WTC11 (cell line): ENCODE measurements around the gene KISS1R. TPM values are rescaled to one million over a fixed set of nuclear protein-coding genes. Genes with fewer than 3 reads are reported as not detected.

Experiments
- ATAC-seq: fragments of 200-7000 bp; cut with Tn5 transposase; 2 replicates; pipeline ENCODE4 v1.10.0; 2021; ENCODE audit warnings: mild to moderate bottlenecking, moderate library complexity
- CTCF ChIA-PET: fragments of 300-600 bp; sonication (Branson Sonifier 250); formaldehyde crosslinking; loops from one replicate; lab custom pipeline; 2021; ENCODE audit warnings: antibody characterized with exemption; lab: Charles Lee
- POLR2A ChIA-PET: fragments of 350-600 bp; sonication (Branson Sonifier 250); formaldehyde crosslinking; loops from one replicate; lab custom pipeline; 2021; ENCODE audit warnings: antibody characterized with exemption; lab: Charles Lee
- DNase-seq: peaks from one replicate; pipeline ENCODE4 v3.0.0; 2021; ENCODE audit warnings: low spot score
- H3K27ac Mint-ChIP-seq: 2 replicates; pipeline ENCODE4 v1.8.0; 2021; ENCODE audit warnings: mixed read lengths
- H3K27me3 Mint-ChIP-seq: 2 replicates; pipeline ENCODE4 v1.8.0; 2021; ENCODE audit warnings: low read depth, mild to moderate bottlenecking, moderate library complexity, mixed read lengths
- H3K36me3 Mint-ChIP-seq: 2 replicates; pipeline ENCODE4 v1.8.0; 2021; ENCODE audit warnings: mixed read lengths
- H3K4me1 Mint-ChIP-seq: 2 replicates; pipeline ENCODE4 v1.8.0; 2022; ENCODE audit warnings: mixed read lengths
- H3K4me3 Mint-ChIP-seq: 2 replicates; pipeline ENCODE4 v1.8.0; 2021; ENCODE audit warnings: mild to moderate bottlenecking, moderate library complexity, mixed read lengths
- H3K9me3 Mint-ChIP-seq: 2 replicates; pipeline ENCODE4 v1.8.0; 2021; ENCODE audit warnings: mixed read lengths
- EMX1 ChIP-seq: fragments of 250-450 bp; sonication (Bioruptor Pico); IDR thresholded peaks from 2 replicates; pipeline ENCODE4 v1.8.0; 2021; ENCODE audit warnings: mild to moderate bottlenecking
- FOXK1 ChIP-seq: sonication (generic); formaldehyde crosslinking; IDR thresholded peaks from 2 replicates; pipeline ENCODE4 v1.8.0; 2022; ENCODE audit warnings: mild to moderate bottlenecking, moderate library complexity, missing genetic modification reagents
- GTF2I ChIP-seq: fragments of 250-450 bp; sonication (Bioruptor Pico); conservative IDR thresholded peaks from 2 replicates; pipeline ENCODE4 v1.4.0; 2021; ENCODE audit warnings: mild to moderate bottlenecking
- ZNF423 ChIP-seq: fragments of 250-450 bp; sonication (Bioruptor Pico); IDR thresholded peaks from 2 replicates; pipeline ENCODE4 v2.1.2; 2022; ENCODE audit warnings: mild to moderate bottlenecking, moderate library complexity
- total RNA-seq: library from RNA; stranded (reverse); gene quantifications from 3 replicates; pipeline ENCODE4 v1.2.3, GENCODE V29; 2021
- TF ChIP-seq, protein P1 (sequence below): fragments of 200-600 bp; IDR thresholded peaks from 2 replicates; pipeline ENCODE4 v1.8.0; 2022; ENCODE audit warnings: antibody characterized with exemption
- TF ChIP-seq, protein P2 (sequence below): sonication (generic); formaldehyde crosslinking; IDR thresholded peaks from 2 replicates; pipeline ENCODE4 v1.8.0; 2022; ENCODE audit warnings: mild to moderate bottlenecking, missing genetic modification reagents
- TF ChIP-seq, protein P3 (sequence below): sonication (generic); formaldehyde crosslinking; IDR thresholded peaks from 2 replicates; pipeline ENCODE4 v1.8.1; 2022; ENCODE audit warnings: low read depth, missing genetic modification reagents, borderline replicate concordance
- TF ChIP-seq, protein P4 (sequence below): fragments of 250-450 bp; sonication (Bioruptor Pico); conservative IDR thresholded peaks from 2 replicates; pipeline ENCODE4 v1.9.0; 2021; ENCODE audit warnings: mild to moderate bottlenecking
- TF ChIP-seq, protein P5 (sequence below): fragments of 250-450 bp; sonication (Bioruptor Pico); IDR thresholded peaks from 2 replicates; pipeline ENCODE4 v1.9.0; 2021; ENCODE audit warnings: mild to moderate bottlenecking

The KISS1R gene
- total RNA-seq, 1 experiment from 2014 or later = 2.9 TPM

DNA sequence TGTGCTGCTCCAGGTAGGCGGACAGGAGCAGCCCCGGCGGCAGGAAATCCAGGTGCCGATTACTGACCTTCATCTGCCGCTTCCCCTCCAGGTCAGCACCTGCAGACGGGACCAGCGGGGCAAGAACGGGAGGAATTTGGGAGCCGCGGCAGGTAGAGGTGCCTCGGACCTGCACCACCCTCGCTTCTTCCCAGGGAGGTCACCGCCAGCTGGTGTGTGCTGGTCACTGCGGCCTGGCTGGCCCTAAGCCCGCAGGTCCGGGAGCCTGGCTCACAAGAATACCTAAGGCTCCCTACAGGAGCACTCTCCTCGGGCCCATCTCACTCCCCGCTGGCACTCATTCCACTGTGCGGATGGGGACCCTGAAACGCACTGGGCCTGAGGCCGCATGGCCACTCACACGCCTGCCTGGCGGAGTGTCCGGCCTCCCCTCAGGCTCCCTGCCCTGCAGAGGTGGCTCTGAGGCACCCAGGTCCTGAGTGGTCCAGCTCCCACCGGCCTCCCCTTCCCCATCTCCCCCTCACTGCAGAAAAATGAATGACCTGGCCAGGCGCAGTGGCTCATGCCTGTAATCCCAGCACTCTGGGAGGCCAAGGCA is 19.6 kb upstream of the KISS1R start:
- ATAC-seq = peak; percentile 20
- no peak overlapping the region for H3K4me3 Mint-ChIP-seq
- DNase-seq = peak; percentile 66
- H3K27me3 Mint-ChIP-seq = peaks cover 3% of the 10 kb centered on the region; the same call in 1 of the 2 replicates
- TF ChIP-seq, protein P1, sequence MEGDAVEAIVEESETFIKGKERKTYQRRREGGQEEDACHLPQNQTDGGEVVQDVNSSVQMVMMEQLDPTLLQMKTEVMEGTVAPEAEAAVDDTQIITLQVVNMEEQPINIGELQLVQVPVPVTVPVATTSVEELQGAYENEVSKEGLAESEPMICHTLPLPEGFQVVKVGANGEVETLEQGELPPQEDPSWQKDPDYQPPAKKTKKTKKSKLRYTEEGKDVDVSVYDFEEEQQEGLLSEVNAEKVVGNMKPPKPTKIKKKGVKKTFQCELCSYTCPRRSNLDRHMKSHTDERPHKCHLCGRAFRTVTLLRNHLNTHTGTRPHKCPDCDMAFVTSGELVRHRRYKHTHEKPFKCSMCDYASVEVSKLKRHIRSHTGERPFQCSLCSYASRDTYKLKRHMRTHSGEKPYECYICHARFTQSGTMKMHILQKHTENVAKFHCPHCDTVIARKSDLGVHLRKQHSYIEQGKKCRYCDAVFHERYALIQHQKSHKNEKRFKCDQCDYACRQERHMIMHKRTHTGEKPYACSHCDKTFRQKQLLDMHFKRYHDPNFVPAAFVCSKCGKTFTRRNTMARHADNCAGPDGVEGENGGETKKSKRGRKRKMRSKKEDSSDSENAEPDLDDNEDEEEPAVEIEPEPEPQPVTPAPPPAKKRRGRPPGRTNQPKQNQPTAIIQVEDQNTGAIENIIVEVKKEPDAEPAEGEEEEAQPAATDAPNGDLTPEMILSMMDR = peak; percentile 23; the same call in 1 of the 2 replicates
- TF ChIP-seq EMX1 = no peak
- 0 out of 2 replicates have a peak, but pooled peaks cover 3% of the 10 kb centered on the region for H3K36me3 Mint-ChIP-seq
- ChIA-PET POLR2A (no interaction called here), CTCF (interaction anchor here (1.2 to 1.4 kb wide), 2 partner anchors 20 to 25 kb away, joined by 3 to 7 read pairs; no protein-coding TSS in a partner anchor)
- H3K4me1 Mint-ChIP-seq = no peaks in the 10 kb centered on the region; the same call in 1 of the 2 replicates
- no peaks in the 10 kb centered on the region for H3K9me3 Mint-ChIP-seq
- H3K27ac Mint-ChIP-seq = no peak overlapping the region

DNA sequence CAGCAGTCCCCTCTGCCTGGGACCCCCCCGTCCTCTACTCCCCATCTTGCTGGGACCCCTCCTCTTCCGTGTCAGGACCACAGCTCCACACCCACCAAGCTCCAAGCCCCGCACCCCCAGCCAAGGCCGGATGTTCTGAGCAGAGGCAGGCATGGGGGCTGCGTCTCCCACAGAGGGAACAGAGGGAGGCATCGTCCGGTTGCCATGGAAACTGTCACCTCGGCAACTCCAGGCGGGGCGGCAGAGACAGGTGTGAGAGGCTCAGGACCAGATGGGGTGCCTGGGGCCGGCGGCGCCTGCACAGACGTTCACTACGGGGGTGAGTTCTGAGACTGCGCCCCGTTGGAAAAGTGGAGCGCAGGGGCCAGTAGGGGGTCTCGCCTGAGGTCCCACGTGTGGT is 18.5 kb upstream of the KISS1R start:
- DNase-seq (peak; percentile 71), ATAC-seq (peak; percentile 7; the same call in 1 of the 2 replicates)
- H3K27me3 Mint-ChIP-seq = no peaks in the 10 kb centered on the region
- 0 out of 2 replicates have a peak, but pooled peaks cover 3% of the 10 kb centered on the region for H3K36me3 Mint-ChIP-seq
- no peaks in the 10 kb centered on the region; the same call in 1 of the 2 replicates for H3K4me1 Mint-ChIP-seq
- TF ChIP-seq, protein P2, sequence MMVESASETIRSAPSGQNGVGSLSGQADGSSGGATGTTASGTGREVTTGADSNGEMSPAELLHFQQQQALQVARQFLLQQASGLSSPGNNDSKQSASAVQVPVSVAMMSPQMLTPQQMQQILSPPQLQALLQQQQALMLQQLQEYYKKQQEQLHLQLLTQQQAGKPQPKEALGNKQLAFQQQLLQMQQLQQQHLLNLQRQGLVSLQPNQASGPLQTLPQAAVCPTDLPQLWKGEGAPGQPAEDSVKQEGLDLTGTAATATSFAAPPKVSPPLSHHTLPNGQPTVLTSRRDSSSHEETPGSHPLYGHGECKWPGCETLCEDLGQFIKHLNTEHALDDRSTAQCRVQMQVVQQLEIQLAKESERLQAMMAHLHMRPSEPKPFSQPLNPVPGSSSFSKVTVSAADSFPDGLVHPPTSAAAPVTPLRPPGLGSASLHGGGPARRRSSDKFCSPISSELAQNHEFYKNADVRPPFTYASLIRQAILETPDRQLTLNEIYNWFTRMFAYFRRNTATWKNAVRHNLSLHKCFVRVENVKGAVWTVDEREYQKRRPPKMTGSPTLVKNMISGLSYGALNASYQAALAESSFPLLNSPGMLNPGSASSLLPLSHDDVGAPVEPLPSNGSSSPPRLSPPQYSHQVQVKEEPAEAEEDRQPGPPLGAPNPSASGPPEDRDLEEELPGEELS (CRISPR knock-in tag) = no peak
- ChIA-PET POLR2A (interaction anchor here (0.7 kb wide), 1 partner anchor 27 kb away, joined by 4 read pairs; no protein-coding TSS in a partner anchor), CTCF (interaction anchor here (0.6 kb wide), 1 partner anchor 190 kb away, joined by 5 read pairs; the partner anchor contains the start of gene PALM)
- no peaks in the 10 kb centered on the region for H3K9me3 Mint-ChIP-seq
- no peak overlapping the region for H3K4me3 Mint-ChIP-seq
- H3K27ac Mint-ChIP-seq = no peak overlapping the region

DNA sequence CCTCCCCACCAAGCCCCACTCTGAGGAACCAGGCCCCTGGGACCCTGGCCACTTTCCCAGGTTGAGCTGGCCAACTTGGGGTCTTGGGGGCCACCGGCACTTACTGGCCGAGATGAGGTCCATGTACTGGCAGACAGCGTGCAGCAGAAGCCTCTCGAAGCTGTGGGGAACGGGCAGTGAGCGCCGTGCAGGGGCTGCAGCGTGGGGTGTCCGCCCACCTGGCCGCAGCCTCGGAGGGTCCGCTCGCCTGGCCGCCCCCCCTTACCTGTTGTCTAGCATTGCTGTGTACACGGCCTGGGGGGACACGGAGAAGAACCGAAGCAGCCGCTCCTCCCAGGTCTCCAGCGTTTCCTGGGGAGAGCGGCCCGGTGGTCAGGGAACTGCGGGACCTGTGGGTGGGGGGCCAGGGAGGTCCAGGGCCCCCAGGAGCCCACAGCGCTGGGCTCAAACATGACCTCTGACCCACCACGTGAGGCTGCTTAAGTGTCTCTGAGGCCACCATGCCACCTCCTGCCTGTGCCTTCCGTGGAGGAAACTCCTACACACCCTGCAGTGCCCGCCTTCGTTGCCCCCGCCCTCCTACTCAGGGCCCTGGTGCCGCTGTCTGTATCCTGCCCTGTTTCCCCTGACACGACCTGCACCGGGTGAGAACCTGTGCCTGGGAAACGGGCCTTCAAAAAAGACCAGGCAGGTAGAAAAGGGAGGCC is 17.6 kb upstream of the KISS1R start:
- CTCF ChIA-PET = no interaction called here
- POLR2A ChIA-PET = no interaction called here

More for the DNA sequence above, 17.6 kb upstream of the KISS1R start:
- TF ChIP-seq FOXK1 (CRISPR knock-in tag) = no peak
- TF ChIP-seq, protein P3, sequence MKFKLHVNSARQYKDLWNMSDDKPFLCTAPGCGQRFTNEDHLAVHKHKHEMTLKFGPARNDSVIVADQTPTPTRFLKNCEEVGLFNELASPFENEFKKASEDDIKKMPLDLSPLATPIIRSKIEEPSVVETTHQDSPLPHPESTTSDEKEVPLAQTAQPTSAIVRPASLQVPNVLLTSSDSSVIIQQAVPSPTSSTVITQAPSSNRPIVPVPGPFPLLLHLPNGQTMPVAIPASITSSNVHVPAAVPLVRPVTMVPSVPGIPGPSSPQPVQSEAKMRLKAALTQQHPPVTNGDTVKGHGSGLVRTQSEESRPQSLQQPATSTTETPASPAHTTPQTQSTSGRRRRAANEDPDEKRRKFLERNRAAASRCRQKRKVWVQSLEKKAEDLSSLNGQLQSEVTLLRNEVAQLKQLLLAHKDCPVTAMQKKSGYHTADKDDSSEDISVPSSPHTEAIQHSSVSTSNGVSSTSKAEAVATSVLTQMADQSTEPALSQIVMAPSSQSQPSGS (CRISPR knock-in tag) = no peak
- TF ChIP-seq GTF2I = no peak
- TF ChIP-seq, protein P4, sequence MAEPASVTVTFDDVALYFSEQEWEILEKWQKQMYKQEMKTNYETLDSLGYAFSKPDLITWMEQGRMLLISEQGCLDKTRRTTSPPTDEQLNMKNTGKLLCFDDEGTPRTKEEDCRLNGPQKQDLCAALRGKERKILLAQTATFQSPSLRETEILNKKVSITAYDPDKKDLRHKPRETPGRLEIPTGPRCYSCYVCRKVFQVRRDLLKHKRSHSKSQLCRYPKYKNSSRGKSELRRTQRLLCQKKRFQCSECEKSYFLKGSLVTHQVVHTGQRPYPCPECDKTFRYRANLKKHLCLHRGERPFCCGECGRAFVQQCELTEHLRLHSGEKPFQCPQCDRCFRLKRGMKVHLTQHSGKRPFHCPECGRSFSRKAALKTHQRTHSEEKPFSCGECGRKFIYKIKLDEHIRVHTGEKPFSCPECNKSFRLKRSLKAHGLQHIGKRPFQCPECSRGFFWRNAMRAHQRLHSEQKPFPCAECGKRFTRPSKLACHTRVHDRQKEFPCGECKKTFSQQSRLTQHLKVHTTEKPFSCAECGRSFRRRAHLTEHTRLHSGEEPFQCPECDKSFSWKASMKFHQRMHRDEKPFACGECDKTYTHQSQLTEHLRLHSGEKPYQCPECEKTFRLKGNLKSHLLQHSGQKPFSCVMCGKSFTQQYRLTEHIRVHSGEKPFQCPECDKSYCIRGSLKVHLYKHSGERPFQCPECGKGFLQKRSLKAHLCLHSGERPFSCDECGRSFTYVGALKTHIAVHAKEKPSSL = no peak
- no peak for TF ChIP-seq ZNF423 (CRISPR knock-in tag)
- TF ChIP-seq, protein P5, sequence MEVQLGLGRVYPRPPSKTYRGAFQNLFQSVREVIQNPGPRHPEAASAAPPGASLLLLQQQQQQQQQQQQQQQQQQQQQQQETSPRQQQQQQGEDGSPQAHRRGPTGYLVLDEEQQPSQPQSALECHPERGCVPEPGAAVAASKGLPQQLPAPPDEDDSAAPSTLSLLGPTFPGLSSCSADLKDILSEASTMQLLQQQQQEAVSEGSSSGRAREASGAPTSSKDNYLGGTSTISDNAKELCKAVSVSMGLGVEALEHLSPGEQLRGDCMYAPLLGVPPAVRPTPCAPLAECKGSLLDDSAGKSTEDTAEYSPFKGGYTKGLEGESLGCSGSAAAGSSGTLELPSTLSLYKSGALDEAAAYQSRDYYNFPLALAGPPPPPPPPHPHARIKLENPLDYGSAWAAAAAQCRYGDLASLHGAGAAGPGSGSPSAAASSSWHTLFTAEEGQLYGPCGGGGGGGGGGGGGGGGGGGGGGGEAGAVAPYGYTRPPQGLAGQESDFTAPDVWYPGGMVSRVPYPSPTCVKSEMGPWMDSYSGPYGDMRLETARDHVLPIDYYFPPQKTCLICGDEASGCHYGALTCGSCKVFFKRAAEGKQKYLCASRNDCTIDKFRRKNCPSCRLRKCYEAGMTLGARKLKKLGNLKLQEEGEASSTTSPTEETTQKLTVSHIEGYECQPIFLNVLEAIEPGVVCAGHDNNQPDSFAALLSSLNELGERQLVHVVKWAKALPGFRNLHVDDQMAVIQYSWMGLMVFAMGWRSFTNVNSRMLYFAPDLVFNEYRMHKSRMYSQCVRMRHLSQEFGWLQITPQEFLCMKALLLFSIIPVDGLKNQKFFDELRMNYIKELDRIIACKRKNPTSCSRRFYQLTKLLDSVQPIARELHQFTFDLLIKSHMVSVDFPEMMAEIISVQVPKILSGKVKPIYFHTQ (CRISPR knock-in tag) = no peak
- Mint-ChIP-seq H3K4me3 (no peak overlapping the region), H3K9me3 (no peaks in the 10 kb centered on the region), H3K4me1 (peaks cover 2% of the 10 kb centered on the region; the same call in 1 of the 2 replicates), H3K27me3 (no peaks in the 10 kb centered on the region), H3K27ac (no peak overlapping the region), H3K36me3 (0 out of 2 replicates have a peak, but pooled peaks cover 6% of the 10 kb centered on the region)
- DNase-seq (no peak), ATAC-seq (no peak)
